Activated T-helper 1 cell treated with Interleukin-2 at 50 U/mL for 16 hours (primary cell): ENCODE measurements around the gene STRA6.

Experiments used
- DNase-seq: peaks from one replicate; pipeline ENCODE4 v3.0.0-alpha.2; 2020; ENCODE audit warnings: low read depth

Gene STRA6

GRCh38 chr15:74207652-74208440 is 5.3 kb upstream of the STRA6 start:
- DNase-seq = no peak

- no peak for DNase-seq
Measured at GRCh38 chr15:74206801-74207281, 4.3 kb upstream of the STRA6 start.

GRCh38 chr15:74205582-74205947 is 3.0 kb upstream of the STRA6 start:
- no peak for DNase-seq

GRCh38 chr15:74203914-74204431 is 1.4 kb upstream of the STRA6 start:
- DNase-seq = no peak

GRCh38 chr15:74201710-74202420 is 722 bp downstream of the STRA6 start:
- DNase-seq = no peak

- no peak for DNase-seq
Measured at GRCh38 chr15:74200871-74201419, 1.6 kb downstream of the STRA6 start.

GRCh38 chr15:74200412-74200815 is 2.2 kb downstream of the STRA6 start:
- DNase-seq = no peak

GRCh38 chr15:74199297-74199652 is 3.3 kb downstream of the STRA6 start:
- no peak for DNase-seq

GRCh38 chr15:74197176-74197965 is 5.2 kb downstream of the STRA6 start:
- DNase-seq = no peak

- no peak for DNase-seq
Measured at GRCh38 chr15:74196175-74196574, 6.4 kb downstream of the STRA6 start.

- DNase-seq = no peak
Measured at GRCh38 chr15:74194572-74195559, 7.7 kb downstream of the STRA6 start.

GRCh38 chr15:74193905-74194304 is 8.7 kb downstream of the STRA6 start:
- DNase-seq = no peak

GRCh38 chr15:74193299-74193718 is 9.3 kb downstream of the STRA6 start:
- no peak for DNase-seq

- no peak for DNase-seq
Measured at GRCh38 chr15:74192751-74193150, 9.8 kb downstream of the STRA6 start.

GRCh38 chr15:74191798-74192197 is 10.8 kb downstream of the STRA6 start:
- DNase-seq = no peak

GRCh38 chr15:74188216-74188615 is 14.4 kb downstream of the STRA6 start:
- DNase-seq = no peak

GRCh38 chr15:74185710-74186348 is 16.8 kb downstream of the STRA6 start:
- no peak for DNase-seq

GRCh38 chr15:74184582-74185091 is 17.9 kb downstream of the STRA6 start:
- no peak for DNase-seq

GRCh38 chr15:74182131-74182530 is 20.5 kb downstream of the STRA6 start:
- no peak for DNase-seq
